NCI-H510A treated with DMSO at 0.1 percent for 48 hours (cell line): ENCODE data around the gene SPSB1.
A peak's percentile ranks its signal among the peaks of the same experiment; 100 is the strongest.

Source experiments
- DNase-seq: peaks from one replicate; lab custom pipeline; 2025; lab: John Stamatoyannopoulos, UW

Gene SPSB1

DNA sequence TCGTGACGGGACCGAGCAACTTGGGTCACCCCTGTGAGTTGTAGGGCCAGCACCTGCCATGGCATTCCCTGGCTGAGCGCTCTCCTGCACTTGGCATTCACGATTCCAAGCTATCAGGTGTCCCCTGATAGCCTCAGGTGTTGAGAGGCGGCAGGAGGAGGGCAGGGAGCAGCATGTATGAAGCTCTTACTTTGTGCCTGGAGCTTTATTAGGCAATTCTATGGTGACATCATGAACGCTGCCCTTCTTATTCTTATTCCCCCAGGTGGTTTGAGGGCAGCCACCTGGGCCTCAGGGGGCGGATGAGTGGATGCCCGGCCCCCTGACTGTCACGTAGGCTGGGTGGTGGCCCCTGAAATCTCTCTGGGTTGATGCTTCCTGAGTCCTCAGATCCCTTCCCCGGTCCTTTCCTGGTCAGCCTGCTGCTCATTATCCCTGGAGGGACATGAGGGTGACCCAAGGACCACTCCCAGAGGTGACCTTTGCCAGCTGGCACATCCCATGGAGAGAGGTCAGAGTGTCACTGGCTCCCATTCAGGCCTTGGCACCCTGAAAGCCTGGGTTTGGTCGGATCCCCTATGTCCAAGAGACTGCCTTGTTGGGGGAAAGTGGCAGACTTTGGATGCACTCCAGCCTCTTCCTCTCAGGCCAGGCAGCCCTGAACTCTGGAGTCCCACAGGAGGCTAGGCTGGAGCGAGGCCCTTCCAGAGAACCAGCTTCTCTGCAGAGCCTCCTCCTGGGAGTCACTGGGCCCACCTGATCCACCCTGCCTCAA, 51.9 kb downstream of the SPSB1 start:
- DNase-seq, result peak; percentile 97

DNA sequence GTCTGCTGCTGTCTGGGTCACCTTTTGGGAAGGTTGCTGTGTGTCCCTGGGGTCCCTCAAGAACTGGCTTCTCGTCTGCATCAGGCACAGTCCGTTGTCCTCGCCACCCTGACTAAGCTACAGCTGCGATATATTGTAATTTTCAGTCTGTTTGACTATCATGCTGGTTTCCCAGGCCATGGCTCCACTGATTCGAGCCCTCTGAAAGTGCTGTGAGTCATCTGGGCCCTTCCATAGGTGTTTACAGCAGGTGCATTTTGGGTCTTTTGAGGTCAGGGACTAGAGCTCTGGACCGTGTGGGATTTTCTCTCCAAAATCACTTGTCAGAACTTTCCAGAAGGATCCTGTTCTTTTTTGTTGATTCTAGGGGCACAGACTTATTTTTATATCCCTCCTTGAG, 52.8 kb downstream of the SPSB1 start:
- DNase-seq, result peak; percentile 48

DNA sequence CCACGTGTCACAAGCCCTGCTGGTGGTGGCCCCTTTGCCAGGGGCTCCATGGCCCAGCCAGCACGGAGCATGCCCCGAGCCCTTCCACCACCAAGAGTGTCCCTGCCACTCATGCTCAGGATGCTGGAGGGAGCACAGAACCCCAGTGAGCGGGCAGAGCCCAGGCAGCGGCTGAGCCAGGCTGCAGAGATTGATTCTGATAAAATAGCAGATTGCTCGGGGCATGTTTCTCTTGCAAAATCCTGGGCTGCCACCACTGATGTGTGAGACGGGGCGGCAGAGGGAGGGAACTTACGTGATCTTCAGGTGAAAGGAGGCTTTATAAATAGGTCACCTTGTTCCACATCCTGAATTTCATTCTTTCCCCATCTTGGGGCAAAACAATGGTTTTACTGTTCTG, 53.2 kb downstream of the SPSB1 start:
- no peak for DNase-seq

- peak; percentile 90 for DNase-seq
Observed at GRCh38 chr1:9346566-9346965, 53.9 kb downstream of the SPSB1 start.

DNA sequence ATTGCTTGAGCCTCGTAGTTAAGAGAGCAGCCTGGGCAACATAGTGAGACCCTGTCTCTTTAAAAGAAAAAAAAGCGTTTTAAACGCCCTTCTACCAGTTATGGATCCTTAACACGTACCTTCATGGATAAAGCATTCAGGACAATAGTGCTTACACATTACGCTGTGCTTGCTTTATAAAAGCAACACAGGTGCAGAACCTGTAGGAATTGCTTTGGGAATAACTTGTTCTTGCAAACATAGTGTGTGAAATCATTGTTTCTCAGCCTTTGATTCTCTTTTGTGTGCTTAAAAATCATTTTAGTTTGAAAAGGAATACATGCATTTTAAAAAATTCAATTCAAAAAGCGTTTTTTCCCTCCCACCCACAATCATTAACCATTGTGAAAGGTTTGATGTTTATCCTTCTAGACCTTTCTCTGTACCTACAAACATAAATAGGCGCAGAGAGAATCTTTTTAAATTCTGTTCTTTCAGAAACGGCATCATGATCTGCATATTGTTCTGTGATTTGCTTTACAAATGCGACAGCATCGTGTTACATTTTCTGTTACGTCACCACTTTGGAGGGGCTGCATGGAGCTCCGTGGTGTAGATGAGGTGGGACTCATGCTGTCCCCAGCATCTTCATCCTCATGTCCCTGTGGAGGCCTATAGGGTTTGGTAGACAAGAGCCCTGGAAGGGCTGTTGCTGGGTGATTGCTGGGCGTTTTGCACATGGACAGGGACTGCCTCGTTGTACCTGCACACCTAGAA, 54.6 kb downstream of the SPSB1 start:
- peak; percentile 87 for DNase-seq

DNA sequence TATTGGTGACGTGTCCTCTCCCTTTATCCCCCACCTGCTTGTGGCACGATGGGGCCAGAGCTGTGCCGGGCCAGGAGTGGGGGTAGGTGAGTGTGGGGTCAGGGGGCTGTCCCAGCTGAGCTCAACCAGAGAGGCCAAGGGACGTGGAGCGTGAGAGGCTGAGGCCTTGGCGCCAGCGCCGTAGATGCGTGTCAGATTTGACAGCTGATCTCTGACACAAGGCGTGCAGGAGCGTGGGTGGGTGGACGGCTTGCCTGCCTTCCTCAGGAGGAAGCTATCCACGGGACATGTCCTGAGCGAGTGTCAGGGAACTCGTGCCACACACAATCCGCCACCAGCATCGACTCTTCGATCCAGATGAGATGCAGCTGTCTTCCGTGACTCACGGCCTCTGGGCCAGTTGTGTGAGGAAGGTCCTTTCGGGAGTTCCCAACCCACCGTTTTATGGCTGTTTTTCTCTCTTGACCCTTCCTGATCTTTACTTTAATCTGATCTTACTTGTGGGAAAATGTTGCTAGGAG, 56.7 kb downstream of the SPSB1 start:
- no peak for DNase-seq

GRCh38 chr1:9350013-9350908, 57.6 kb downstream of the SPSB1 start:
- DNase-seq, result no peak

DNA sequence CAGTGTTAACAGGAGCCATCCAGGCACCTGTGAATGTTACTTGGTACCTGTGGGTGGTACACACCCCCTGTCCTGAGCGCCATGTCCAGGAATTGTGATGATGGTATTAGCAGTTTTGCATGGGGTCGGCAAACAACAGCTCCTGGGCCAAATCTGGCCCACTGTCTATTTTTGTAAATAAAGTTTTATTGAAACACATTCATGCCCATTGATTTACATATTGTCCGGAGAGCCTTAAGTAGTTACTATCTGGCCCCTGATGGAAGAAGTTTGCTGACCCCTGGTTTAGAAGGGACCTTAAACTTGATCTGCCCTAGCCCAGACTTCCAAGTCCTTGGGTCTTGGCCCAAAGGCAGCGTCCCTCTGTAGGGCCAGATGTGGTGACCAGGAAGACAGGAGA, 58.3 kb downstream of the SPSB1 start:
- DNase-seq, result no peak

DNA sequence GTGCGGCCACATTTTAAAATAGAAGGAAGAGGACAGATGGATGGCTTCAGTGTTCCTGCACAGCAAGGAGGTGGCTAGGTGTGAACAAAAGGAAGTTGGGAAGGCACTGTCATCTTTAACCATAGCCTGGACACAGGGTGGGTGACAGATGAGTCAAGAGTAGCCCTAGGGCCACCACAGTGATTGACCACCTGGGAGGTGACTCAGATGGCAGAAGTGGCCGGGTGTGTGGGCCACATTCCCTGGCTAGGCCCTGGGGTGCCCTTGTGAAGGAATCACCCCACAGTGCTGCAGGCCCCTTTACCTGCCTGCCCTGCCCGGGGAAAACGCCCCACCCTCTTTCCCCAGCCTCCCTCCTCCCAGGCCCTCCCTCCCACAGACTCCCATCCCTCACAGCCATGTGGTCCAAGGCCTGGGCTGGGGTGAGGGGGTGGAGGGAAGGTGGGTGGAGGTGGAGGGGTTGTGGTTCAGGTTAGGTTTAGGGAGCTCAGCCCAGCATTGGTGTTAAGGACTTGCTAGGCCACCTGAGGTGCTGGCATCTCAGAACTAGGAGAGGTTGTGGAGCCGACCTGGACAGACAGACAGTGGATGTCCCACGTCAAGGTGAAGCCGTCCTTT, 59.1 kb downstream of the SPSB1 start:
- no peak for DNase-seq

DNA sequence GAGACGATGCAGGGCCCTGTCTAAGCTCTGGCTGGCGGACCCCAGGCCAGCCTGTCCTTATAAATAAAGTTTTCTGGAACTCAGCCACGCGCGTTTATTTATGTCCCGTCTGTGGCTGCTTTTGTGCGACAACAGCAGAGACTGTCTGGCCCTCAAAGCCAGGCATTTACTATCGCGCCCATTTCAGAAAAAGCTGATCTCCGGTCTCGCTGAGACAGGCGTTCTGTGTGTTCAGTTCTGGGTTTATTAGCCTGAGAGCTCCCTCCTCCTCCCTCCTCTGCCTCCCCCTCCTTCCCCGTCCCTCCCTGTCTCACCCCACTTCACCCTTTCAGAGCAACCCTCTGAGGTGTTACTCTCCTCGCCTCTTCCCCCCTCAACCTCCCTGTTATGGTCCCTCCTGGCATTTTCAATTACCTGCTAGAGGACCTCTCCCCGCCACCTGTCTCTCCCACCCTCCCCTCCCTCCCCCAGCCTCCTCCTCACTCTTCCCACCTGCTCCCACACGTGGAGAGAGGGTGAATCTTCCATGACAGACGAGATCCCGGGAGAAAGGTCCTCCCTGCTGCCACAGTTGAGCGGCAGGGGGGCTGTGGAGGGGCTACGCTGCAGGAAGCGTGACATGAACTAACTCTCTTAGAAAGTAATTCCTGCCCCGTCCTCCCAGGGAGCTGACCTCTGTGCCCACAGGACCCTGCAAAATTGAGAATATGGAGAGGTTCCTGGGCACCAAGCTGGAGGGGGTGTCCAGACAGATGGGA, 59.9 kb downstream of the SPSB1 start:
- peak; percentile 92 for DNase-seq

DNA sequence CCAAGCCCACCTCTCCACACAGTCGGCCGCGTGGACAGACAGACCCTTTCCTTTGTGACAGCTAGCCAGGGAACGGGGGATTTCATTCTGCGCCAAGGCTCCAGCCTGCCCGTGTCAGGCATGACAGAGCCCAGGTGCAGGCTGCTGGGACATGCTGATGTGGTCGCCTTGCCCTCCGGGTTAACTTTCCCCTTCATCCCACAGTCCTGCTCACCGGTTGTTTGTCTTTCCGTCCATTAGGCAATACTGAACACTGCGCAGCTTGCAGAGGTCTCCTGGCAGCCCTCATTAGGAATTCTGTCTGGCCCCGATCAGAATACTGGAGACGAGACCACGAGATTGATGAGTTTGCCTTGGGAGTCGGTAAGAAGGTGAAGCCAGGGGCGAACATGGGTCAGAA, 62.8 kb downstream of the SPSB1 start:
- no peak for DNase-seq

GRCh38 chr1:9356021-9356420, 63.3 kb downstream of the SPSB1 start:
- DNase-seq, result no peak

DNA sequence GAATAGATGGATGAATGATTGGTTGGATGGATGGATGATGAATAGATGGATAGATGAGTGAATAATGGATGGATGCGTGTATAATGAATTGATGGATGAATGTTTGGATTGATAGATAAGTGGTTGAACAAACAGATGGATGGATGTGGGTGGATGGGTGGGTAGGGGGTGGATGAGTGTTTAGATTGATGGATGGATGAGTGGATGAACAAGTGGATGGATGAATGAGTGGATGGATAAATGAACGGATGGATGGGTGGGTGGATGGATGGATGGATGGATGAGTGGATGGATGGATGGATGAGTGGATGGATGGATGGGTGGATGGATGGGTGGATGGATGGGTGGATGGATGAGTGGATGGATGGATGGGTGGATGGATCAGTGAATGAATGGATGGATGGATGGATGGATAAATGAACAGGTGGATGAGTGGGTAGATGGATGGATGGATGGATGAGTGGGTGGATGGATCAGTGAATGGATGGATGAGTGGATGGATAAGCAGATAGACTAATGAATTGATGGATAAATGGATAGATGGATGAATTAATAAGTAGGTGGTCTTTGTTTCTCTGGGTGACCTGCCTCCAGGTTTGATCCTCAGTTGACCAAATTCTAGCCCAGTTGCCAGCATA, 64.3 kb downstream of the SPSB1 start:
- DNase-seq, result no peak

DNA sequence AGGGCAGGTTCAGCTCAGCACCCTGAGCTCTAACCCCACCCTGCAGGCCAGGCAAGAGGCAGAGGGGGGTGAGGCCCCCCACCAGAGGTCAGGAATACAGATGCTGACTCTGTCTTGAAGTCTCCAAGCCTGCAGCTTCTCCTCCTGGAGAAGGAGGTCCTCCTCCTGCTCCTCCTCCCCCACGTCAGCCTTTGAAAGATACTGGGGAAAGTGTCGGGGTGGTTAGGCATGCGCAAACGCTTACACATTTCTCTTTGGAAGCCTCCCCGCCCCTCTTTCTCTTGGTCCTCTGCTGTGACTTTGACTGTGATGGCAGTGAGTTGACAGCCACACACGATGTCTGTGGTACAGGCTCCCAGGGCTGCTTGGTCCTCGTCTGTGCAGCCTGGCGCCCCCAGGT, 65.3 kb downstream of the SPSB1 start:
- DNase-seq, result no peak

- no peak for DNase-seq
Observed at GRCh38 chr1:9360371-9361064, 67.8 kb downstream of the SPSB1 start.

DNA sequence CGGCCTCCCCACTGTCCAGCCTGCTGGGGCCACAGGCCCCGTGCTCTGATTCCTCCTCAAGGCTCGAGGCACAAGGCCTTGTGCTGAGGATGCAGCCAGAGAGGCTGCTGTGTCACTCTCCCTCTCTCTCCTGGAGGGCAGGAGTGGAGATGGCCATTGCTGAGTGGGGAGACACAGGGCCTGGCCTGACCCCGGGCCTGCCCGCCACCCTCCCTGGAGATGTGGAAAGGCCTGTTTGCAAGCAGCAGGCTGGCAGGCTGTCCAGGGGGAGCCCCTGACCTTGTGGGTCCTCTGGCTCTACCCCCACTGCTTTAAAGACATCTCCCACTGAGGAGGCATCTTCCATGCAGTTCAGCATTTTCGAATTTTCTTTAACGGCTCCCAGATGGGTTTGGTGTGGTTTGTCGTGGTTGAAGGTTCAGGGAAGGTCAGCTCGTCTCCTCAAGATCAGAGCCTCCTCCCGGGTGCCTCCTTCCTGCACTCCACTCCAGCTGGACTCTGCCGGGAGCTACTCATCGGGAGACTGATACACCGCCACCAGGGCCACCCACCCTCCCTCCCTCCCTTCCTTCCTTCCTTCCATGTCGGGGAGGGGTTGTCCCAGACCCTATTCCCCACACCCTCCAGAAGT, 69.1 kb downstream of the SPSB1 start:
- DNase-seq, result no peak

- peak; percentile 59 for DNase-seq
Observed at GRCh38 chr1:9362488-9362887, 69.8 kb downstream of the SPSB1 start.

DNA sequence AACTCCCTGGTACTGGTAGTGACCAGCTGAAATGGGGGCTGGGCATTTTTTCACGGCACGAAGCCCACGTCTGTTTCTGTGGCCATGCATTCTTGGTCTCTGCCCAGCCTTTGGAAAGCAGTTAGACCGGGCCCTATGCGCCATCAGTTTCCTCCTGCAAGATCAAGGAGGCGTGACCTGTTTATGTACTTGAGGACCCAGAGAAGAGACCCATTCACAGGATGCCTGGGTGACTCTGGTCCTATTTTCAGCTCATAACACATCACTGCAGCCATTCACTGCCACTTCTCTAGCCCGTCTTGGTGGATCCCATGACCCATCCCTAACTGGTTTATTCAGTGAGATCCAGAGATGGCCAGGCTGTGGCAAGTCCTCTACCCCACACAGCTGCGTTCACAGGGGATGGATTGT, 70.4 kb downstream of the SPSB1 start:
- DNase-seq, result peak; percentile 97

DNA sequence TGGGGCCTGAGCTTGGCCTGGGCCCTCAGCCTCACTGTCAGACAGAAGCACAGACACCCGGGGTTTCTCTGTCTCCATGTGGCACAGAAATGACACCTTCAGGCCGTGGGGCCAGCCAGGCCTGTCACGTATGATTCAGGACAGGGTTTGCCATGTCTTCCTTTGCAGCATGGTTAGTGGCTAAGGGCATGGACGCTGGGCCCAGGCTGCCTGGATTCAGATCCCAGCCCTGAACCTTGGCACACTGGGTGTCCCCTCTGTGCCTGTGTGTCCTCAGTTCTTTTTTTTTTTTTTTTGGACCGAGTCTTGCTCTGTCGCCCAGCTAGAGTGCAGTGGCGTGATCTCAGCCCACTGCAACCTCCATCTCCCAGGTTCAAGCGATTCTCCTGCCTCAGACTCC, 73.6 kb downstream of the SPSB1 start:
- no peak for DNase-seq
